Measurements from ENCODE around the gene RASGRF1.
"Not testable (repeated sequence)": the region's sequence is repeated elsewhere in the genome, so short reads cannot be mapped to it uniquely, and the experiment has no call there.

The RASGRF1 gene

GRCh38 chr15:78997981-78998499 is 92.5 kb downstream of the RASGRF1 start:
- TF ChIP-seq CTCF (conservative IDR thresholded peaks at IDR 0.05) (no peak), ZFX (IDR thresholded peaks at IDR 0.05) (no peak)
- no peak overlapping the region for H3K27ac ChIP-seq

GRCh38 chr15:78996894-78997275 is 93.7 kb downstream of the RASGRF1 start:
- no peak overlapping the region for H3K27ac ChIP-seq
- TF ChIP-seq CTCF (conservative IDR thresholded peaks at IDR 0.05) (no peak), ZFX (IDR thresholded peaks at IDR 0.05) (no peak)

DNA sequence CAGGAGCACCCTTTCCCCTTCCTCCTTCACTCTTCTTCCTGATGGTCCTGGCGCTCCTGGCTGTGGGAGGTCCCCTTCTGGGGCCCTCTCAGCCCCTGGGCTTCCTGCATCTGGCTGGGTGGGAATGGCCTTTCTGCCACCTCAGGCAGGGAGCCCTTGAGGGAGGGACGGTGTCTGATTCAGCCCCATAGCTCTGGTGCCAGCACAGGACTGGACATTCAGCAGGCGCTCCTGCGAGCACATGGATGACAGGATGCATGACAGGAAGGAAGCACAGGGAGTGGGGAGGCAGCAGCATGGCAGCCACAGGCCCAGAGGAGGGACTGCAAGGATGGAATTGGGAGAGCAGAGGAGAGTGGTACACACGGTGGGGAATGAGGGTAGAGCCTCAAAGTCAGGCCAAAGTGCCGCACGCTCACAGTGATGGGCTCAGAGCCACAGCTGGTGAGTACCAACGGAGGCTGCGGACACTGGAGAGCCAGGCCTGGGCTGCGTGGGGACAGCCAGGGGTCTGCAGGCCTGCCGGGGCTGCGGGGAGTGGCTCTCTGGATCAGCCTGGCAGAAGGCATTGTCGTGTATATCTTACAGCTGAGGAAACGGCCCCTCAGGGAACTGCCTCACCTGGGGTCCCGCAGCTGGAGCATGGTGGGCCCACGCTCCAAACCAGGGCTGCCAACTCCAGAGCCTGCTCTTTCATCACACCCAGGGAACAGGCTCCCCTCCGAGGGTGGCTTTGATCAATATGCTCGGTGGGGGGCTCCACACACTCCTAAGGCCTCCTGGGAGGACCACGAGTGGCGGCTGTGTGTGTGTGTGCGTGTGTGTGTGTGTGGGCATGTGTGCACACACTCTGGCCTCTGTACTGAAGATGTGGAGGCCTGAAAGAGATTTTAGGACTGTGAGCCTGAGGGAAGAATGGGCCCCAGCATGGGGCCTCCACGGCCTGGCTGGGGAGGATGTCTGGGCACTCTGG is 94.4 kb downstream of the RASGRF1 start:
- no peak for TF ChIP-seq CTCF (conservative IDR thresholded peaks at IDR 0.05)
- no peak for TF ChIP-seq ZFX (IDR thresholded peaks at IDR 0.05)
- H3K27ac ChIP-seq: no peak overlapping the region

DNA sequence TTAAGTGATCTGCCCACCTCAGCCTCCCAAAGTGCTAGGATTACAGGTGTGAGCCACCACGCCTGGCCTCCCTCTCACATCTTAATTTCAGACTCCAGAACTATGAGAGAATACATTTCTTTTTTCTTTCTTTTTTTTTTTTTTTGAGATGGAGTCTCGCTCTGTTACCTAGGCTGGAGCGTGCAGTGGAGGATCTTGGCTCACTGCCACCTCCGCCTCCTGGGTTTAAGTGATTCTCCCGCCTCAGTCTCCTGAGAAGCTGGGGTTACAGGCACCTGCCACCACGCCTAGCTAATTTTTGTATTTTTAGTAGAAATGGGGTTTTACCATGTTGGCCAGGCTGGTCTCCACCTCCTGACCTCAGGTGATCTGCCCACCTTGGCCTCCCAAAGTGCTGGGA is 95.4 kb downstream of the RASGRF1 start:
- not testable (repeated sequence) for H3K27ac ChIP-seq

- TF ChIP-seq CTCF (conservative IDR thresholded peaks at IDR 0.05): no peak
- TF ChIP-seq ZFX (IDR thresholded peaks at IDR 0.05): no peak
- no peak overlapping the region for H3K27ac ChIP-seq
Measured at GRCh38 chr15:78993931-78994530, 96.5 kb downstream of the RASGRF1 start.

DNA sequence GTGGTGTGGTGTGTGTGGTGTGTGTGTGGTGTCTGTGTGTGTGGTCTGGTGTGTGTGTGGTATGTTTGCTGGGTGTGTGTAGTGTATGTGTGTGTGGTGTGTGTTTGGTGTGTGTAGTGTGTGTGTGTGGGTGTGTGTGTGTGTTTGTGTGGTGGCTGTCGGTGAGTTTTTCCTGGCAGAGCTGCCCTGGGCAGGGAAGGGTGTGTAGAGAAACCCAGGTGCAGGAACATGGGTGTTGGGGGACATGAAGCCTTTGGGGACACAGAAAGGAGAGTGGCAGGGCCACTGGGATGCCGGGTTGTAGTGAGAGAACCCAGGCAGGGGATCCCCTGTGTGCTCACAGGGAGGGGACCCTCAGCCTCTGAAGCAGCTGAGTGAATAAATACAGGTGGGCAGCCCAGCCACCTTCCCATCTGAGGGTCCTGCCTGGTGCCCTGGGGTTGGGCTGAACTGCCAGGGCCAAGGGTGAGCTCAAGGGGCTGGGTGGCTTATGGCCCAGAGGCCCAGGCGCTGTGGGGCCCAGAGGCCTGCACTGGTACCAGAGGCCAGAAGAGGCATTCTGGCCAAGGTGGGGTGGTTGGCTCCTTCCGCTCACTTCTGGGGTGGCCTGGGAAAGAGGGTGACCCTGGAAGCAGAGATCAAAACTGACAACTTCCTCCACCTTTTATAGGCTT is 97.2 kb downstream of the RASGRF1 start:
- no peak for TF ChIP-seq ZFX (IDR thresholded peaks at IDR 0.05)
- no peak for TF ChIP-seq CTCF (conservative IDR thresholded peaks at IDR 0.05)
- no peak overlapping the region for H3K27ac ChIP-seq

DNA sequence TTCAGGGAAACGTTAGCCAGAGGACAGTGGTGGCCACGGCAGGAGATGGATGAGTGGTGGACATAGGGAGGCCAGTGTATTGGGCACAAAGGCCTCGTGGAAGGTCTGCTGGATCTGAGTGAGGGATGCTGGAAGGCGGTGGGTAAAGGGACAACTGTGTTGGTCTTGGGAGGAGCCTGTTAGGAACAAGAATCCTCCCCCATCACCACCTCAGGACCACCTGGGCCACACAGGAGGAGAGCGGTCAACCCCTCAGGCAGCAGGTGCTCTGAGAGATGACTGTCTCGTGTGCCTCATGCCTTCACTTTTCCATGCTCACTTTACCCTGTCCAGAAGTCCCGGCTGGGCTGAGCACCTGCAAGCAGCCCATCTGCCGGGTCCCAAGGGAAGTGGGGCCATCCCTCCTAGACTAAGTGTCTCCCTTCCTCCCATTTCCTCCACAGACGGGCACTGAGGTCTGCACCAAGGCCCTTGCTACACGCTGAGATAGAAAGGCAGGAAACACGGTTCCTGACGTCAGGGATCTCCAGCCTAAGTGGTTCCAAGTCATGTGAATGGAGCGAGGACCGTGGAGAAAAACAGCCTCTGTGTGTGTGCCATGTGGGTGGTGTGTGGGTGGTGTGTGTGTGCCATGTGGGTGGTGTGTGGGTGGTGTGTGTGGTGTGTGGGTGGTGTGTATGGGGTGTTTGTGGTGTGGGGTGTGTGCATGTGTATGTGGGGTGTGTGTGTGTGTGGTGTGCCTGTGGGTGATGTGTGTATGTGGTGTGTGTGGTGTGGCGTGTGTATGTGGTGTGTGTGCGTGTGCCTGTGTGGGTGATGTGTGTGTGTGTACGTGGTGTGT is 97.9 kb downstream of the RASGRF1 start:
- no peak overlapping the region for H3K27ac ChIP-seq
- TF ChIP-seq ZFX (IDR thresholded peaks at IDR 0.05) (no peak), CTCF (conservative IDR thresholded peaks at IDR 0.05) (no peak)

Data from C4-2B (cell line).